ENCODE measurements around the gene TSPAN6.

GRCh38 chrX:100677611-100678181 lies 41.1 kb upstream of the TSPAN6 start:
- TF ChIP-seq POLR2AphosphoS5 (IDR thresholded peaks at IDR 0.05; ENCODE audit: low read depth, low read length): no peak
- TF ChIP-seq POLR2A (IDR thresholded peaks at IDR 0.05; ENCODE audit: low read depth, low read length): no peak
- no peak for TF ChIP-seq TAF1 (IDR thresholded peaks at IDR 0.05; ENCODE audit: low read depth, low read length)
- no peak for TF ChIP-seq SPI1 (IDR thresholded peaks at IDR 0.05; ENCODE audit: low read depth, low read length)
- TF ChIP-seq PAX5 (IDR thresholded peaks at IDR 0.05; ENCODE audit: insufficient read depth, low read length, severe bottlenecking): no peak
- TF ChIP-seq POU2F2 (IDR thresholded peaks at IDR 0.05; ENCODE audit: low read depth, low read length): no peak
